PFSK-1 (cell line): ENCODE data around the gene FASTK.

Source experiments
- FOXP2 ChIP-seq: optimal IDR thresholded peaks from 2 replicates; pipeline ENCODE3; 2011; ENCODE audit warnings: borderline replicate concordance, control low read depth, inconsistent platforms; ENCODE audit not compliant: insufficient read depth; ENCODE audit errors: extremely low read length, extremely low read depth
- POLR2AphosphoS5 ChIP-seq: IDR thresholded peaks from 2 replicates; pipeline ENCODE4 v1.6.1; 2012; ENCODE audit warnings: low read depth, mild to moderate bottlenecking, control low read depth, low read length, moderate library complexity
- SIN3A ChIP-seq: IDR thresholded peaks from 2 replicates; pipeline ENCODE4 v1.6.1; 2012; ENCODE audit warnings: mild to moderate bottlenecking, low read length, moderate library complexity, borderline replicate concordance; ENCODE audit not compliant: insufficient read depth
- TAF1 ChIP-seq: IDR thresholded peaks from 2 replicates; pipeline ENCODE4 v1.6.1; 2012; ENCODE audit warnings: low read length, control low read depth, borderline replicate concordance; ENCODE audit not compliant: insufficient read depth
- TF ChIP-seq, protein P1 (sequence below), 2 experiments: IDR thresholded peaks; 2 replicates each; pipeline versions ENCODE4 v1.6.1 to v1.8.0; 2011 to 2012; ENCODE audit warnings: low read depth in 2 of 2, low read length in 2 of 2, control low read depth in 1 of 2, inconsistent platforms in 1 of 2, mild to moderate bottlenecking in 1 of 2, moderate library complexity in 1 of 2; ENCODE audit not compliant: insufficient read depth in 1 of 2

The FASTK gene

DNA sequence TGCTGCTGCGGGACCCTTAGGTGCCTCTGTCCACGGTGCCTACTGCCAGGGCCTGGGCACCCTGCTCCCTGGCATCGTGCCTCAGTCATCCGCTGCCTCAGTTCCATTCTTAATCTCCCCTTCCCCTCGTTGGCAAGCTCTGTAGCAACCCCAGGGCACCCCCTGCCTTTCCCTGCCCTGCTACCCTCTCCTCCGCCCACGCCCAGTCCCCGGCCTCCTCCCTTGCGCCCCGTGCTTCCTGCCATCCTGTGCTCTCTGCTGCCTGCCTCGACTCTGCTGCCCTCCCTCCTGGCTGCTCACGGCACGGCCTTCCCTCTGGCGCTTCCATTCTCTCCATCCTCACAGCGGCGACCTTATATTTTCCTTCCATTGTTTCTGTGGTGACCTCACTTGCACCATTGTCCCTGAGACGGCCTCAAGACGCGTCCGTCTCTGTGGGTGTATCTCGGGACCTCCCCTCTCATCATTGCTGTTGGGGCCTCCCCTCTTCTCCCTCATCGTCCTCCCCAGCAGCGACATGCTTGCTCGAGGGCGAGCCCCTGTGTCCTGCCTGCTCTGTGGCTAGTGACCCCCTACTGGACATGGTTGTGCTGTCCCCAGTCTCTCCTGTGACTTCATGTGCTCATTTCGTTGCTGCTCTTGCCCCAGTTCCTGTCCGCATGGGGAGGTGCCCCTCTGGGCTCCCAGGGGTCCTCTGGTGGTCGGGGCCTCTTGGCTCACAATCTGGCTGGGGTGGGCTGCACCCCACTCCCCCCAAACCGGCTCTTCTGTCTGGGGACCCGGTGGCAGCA, 41.0 kb upstream of the FASTK start:
- TF ChIP-seq POLR2AphosphoS5, result no peak
- TF ChIP-seq, protein P1, sequence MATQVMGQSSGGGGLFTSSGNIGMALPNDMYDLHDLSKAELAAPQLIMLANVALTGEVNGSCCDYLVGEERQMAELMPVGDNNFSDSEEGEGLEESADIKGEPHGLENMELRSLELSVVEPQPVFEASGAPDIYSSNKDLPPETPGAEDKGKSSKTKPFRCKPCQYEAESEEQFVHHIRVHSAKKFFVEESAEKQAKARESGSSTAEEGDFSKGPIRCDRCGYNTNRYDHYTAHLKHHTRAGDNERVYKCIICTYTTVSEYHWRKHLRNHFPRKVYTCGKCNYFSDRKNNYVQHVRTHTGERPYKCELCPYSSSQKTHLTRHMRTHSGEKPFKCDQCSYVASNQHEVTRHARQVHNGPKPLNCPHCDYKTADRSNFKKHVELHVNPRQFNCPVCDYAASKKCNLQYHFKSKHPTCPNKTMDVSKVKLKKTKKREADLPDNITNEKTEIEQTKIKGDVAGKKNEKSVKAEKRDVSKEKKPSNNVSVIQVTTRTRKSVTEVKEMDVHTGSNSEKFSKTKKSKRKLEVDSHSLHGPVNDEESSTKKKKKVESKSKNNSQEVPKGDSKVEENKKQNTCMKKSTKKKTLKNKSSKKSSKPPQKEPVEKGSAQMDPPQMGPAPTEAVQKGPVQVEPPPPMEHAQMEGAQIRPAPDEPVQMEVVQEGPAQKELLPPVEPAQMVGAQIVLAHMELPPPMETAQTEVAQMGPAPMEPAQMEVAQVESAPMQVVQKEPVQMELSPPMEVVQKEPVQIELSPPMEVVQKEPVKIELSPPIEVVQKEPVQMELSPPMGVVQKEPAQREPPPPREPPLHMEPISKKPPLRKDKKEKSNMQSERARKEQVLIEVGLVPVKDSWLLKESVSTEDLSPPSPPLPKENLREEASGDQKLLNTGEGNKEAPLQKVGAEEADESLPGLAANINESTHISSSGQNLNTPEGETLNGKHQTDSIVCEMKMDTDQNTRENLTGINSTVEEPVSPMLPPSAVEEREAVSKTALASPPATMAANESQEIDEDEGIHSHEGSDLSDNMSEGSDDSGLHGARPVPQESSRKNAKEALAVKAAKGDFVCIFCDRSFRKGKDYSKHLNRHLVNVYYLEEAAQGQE (IDR thresholded peaks at IDR 0.05; ENCODE audit: insufficient read depth in 1 of 2, low read depth in 2 of 2, low read length in 2 of 2), result no peak
- no peak for TF ChIP-seq FOXP2
- no peak for TF ChIP-seq TAF1
- no peak for TF ChIP-seq SIN3A

DNA sequence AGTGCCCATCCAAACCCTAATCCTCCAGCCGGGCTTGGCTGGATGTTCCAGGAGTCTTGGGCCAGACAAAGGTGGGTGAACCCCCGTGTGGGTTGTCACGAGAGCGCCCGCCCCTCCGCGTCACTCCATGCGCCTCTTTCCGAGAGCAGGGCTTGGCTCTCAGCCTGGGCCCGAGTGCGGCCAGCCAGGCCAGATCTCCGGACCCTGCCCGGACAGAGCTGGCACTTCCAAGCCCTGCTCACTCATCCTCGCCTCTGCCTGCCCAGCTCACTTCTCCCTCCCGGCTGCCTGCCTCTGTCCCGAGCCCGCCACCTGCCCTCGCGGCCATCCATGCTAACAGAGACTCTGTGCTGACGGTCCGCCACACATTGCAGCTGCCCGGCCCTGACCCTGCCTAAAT, 40.3 kb upstream of the FASTK start:
- TF ChIP-seq, protein P1 (IDR thresholded peaks at IDR 0.05; ENCODE audit: insufficient read depth in 1 of 2, low read depth in 2 of 2, low read length in 2 of 2), result no peak

DNA sequence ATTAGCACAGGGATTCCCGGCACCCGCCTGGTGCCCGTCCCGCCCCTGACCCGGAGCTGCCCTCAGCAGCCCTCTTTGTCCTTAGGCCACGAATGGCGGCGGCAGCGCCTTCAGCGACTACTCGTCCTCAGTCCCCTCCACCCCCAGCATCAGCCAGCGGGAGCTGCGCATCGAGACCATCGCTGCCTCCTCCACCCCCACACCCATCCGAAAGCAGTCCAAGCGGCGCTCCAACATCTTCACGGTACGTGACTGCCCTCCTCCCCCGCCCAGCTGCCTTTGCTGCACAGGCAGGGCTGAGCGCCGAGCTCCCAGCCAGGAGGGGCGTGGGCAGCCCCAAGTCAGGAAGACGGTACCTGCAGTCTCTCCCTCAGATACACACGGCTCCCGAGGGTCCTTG, 39.3 kb upstream of the FASTK start:
- TF ChIP-seq FOXP2, result no peak
- TF ChIP-seq TAF1, result no peak
- TF ChIP-seq, protein P1 (IDR thresholded peaks at IDR 0.05; ENCODE audit: insufficient read depth in 1 of 2, low read depth in 2 of 2, low read length in 2 of 2), result no peak
- TF ChIP-seq POLR2AphosphoS5, result no peak
- TF ChIP-seq SIN3A, result no peak

DNA sequence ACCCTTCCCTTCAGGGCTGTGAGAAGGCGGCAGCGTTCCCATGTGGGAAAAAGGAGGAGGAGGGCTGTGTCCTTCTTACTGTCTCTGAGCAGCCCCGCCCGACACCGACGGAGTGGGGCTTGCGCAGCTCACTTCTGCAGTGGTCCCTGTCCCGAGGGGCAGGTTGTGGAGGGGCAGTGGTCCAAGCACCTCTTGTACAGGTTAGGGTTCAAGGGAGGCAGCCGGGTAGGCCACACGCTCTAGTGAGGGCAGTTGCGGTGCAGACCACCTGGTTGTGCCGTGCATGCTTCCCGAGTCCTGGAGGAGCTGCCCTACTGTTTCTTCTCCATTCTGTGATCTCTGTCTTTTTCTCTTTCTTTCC, 38.4 kb upstream of the FASTK start:
- TF ChIP-seq TAF1, result no peak
- TF ChIP-seq POLR2AphosphoS5, result no peak
- no peak for TF ChIP-seq FOXP2
- no peak for TF ChIP-seq SIN3A
- TF ChIP-seq, protein P1 (IDR thresholded peaks at IDR 0.05; ENCODE audit: insufficient read depth in 1 of 2, low read depth in 2 of 2, low read length in 2 of 2), result no peak
